OCI-LY3 (cell line): ENCODE data around the gene RSPRY1.

Experiments used
- H2AFZ ChIP-seq: fragments of 200-600, 300-600 bp; shearing (Covaris generic); 2 replicates; pipeline ENCODE4 v1.6.0; 2014; ENCODE audit warnings: antibody characterized with exemption, low read depth, low read length
- H3K27ac ChIP-seq: fragments of 200-600, 300-600 bp; sonication (generic); 2 replicates; pipeline ENCODE4 v1.5.1; 2014; ENCODE audit warnings: mild to moderate bottlenecking, low read length, moderate library complexity, mixed read lengths
- H3K27me3 ChIP-seq: fragments of 200-600, 300-600 bp; sonication (generic); 2 replicates; pipeline ENCODE4 v1.6.1; 2014; ENCODE audit warnings: low read depth, low read length, mixed read lengths
- H3K36me3 ChIP-seq: fragments of 200-600, 300-600 bp; sonication (generic); replicated peaks from 2 replicates; pipeline ENCODE3; 2014; ENCODE audit warnings: low read depth, low read length, mixed read lengths
- H3K4me1 ChIP-seq: fragments of 300-600, 200-600 bp; sonication (generic); 2 replicates; pipeline ENCODE4 v1.6.1; 2014; ENCODE audit warnings: low read length, mixed read lengths
- H3K4me2 ChIP-seq: fragments of 200-600, 300-600 bp; sonication (generic); 2 replicates; pipeline ENCODE4 v1.6.1; 2014; ENCODE audit warnings: low read length, mixed read lengths
- H3K4me3 ChIP-seq: fragments of 300-600, 200-600 bp; sonication (generic); 2 replicates; pipeline ENCODE4 v1.5.1; 2014; ENCODE audit warnings: antibody characterized with exemption, mild to moderate bottlenecking, low read length, moderate library complexity
- H3K79me2 ChIP-seq: fragments of 300-600, 200-600 bp; shearing (Covaris generic); 2 replicates; pipeline ENCODE4 v1.6.1; 2014; ENCODE audit warnings: mild to moderate bottlenecking, low read length, mixed read lengths
- H3K9ac ChIP-seq: fragments of 300-600, 200-600 bp; shearing (Covaris generic); 2 replicates; pipeline ENCODE4 v1.6.0; 2014; ENCODE audit warnings: mild to moderate bottlenecking, low read length, moderate library complexity
- H3K9me3 ChIP-seq: fragments of 200-600, 300-600 bp; shearing (Covaris generic); 2 replicates; pipeline ENCODE4 v1.6.1; 2014; ENCODE audit warnings: low read length, mixed read lengths; ENCODE audit not compliant: insufficient read depth
- H4K20me1 ChIP-seq: fragments of 200-600, 300-600 bp; sonication (generic); 2 replicates; pipeline ENCODE4 v1.6.1; 2016; ENCODE audit warnings: low read length, mixed read lengths; ENCODE audit not compliant: insufficient read depth
- EZH2phosphoT487 ChIP-seq: fragments of 200-600 bp; shearing (Covaris generic); IDR thresholded peaks from 2 replicates; pipeline ENCODE4 v1.6.1; 2018; ENCODE audit warnings: antibody characterized with exemption, mixed run types, low read depth
- TF ChIP-seq, protein P1 (sequence below): fragments of 200-600, 300-600 bp; sonication (generic); IDR thresholded peaks from 2 replicates; pipeline ENCODE4 v1.5.1; 2014; ENCODE audit warnings: antibody characterized with exemption, low read length, low read depth

Gene RSPRY1

DNA sequence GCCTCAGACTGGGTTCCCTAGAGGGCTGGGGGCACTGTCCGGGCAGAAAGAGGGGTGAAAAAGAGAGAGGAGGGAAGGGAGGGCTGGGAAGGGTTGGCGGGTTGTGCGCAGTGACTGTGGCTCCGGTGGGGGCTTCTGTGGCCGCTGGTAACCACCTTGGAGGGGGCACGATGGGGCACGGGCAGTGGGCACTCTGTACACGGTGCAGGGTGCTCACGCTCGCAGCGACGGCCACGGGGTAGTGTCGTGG lies 97.8 kb downstream of the RSPRY1 start:
- peaks cover 11% of the 10 kb centered on the region for H3K27me3 ChIP-seq
- TF ChIP-seq, protein P1, sequence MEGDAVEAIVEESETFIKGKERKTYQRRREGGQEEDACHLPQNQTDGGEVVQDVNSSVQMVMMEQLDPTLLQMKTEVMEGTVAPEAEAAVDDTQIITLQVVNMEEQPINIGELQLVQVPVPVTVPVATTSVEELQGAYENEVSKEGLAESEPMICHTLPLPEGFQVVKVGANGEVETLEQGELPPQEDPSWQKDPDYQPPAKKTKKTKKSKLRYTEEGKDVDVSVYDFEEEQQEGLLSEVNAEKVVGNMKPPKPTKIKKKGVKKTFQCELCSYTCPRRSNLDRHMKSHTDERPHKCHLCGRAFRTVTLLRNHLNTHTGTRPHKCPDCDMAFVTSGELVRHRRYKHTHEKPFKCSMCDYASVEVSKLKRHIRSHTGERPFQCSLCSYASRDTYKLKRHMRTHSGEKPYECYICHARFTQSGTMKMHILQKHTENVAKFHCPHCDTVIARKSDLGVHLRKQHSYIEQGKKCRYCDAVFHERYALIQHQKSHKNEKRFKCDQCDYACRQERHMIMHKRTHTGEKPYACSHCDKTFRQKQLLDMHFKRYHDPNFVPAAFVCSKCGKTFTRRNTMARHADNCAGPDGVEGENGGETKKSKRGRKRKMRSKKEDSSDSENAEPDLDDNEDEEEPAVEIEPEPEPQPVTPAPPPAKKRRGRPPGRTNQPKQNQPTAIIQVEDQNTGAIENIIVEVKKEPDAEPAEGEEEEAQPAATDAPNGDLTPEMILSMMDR: no peak
- TF ChIP-seq EZH2phosphoT487: no peak
- H3K27ac ChIP-seq: no peak overlapping the region
- no peaks in the 10 kb centered on the region for H3K9me3 ChIP-seq
- no peaks in the 10 kb centered on the region for H3K79me2 ChIP-seq
- no peak overlapping the region for H3K9ac ChIP-seq
- no peak overlapping the region for H2AFZ ChIP-seq
- H3K4me1 ChIP-seq: no peaks in the 10 kb centered on the region; the same call in 1 of the 2 replicates
- H4K20me1 ChIP-seq: no peaks in the 10 kb centered on the region
- H3K36me3 ChIP-seq: no peaks in the 10 kb centered on the region
- H3K4me3 ChIP-seq: no peak overlapping the region
- H3K4me2 ChIP-seq: no peak overlapping the region

DNA sequence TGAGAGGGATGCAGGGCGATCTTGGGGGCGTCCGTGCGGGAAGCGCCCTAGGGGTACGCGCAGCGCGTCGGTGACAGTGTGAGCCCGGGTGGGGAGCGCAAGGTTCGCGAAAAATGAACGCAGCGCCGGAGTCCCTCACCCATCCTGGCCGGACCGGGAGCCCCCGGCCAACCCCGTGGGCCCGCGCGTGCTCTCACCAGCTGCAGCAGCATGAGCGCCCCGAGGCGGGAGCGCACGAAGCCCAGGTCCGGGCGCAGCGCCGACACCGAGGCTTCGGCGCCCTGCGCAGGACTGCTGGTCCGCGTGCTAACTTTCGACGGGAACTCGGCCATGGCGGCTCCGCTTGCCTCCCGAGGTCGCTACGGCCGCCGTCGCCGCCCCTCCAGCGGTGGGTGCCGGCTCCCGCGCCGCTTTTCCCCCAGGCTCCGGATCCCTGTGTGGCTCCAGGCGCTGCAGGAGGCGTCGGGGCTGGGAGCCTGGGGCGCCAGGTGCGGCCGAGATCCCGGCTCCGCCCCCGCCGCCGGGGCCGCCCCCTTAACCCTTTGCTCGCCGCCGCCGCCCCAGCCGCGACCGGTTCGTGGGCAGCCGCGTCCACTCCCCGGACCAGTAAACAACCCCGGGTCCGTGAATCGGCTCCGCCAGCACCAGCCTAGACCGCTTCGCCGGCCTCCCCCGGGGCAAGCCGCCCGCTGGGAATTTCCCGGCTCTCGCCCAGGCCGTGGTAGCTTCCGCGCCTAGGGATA lies 98.3 kb downstream of the RSPRY1 start, which contains the start of gene PLLP:
PLLP (minus strand) TSS at position 464 of the 743 bp plus-strand sequence; CDS start at position 332, 132 bp downstream.
- no peaks in the 10 kb centered on the region for H3K36me3 ChIP-seq
- peaks cover 8% of the 10 kb centered on the region for H3K27me3 ChIP-seq
- H3K4me1 ChIP-seq: no peaks in the 10 kb centered on the region; the same call in 1 of the 2 replicates
- H4K20me1 ChIP-seq: no peaks in the 10 kb centered on the region
- H2AFZ ChIP-seq: no peak within 1 kb of the TSS
- TF ChIP-seq, protein P1: no peak
- no peaks in the 10 kb centered on the region for H3K79me2 ChIP-seq
- no peaks in the 10 kb centered on the region for H3K9me3 ChIP-seq
- no peak within 1 kb of the TSS for H3K9ac ChIP-seq
- no peak within 1 kb of the TSS for H3K4me2 ChIP-seq
- no peak within 1 kb of the TSS for H3K27ac ChIP-seq
- no peak within 1 kb of the TSS for H3K4me3 ChIP-seq

DNA sequence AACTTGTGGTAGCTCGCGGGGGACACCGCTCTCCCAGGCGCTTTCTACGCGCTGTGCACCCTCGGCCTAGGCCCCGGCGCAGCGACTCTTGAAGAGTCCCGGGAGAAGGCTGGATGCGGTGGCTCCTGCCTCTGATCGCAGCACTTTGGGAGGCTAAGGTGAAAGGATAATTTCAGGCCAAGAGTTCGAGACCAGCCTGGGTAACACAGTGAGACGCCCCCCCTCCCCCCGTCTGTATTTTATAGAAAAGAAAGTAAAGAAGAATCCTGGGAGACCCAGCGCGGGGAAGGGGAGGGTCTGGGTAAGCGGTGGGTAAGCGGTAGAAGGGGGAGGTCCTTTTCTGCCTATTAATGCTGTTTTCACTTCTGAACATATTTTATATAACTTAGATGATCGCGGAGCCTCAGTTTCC lies 98.8 kb downstream of the RSPRY1 start:
- Histone ChIP-seq H3K27ac (no peak overlapping the region), H3K36me3 (no peaks in the 10 kb centered on the region), H3K79me2 (no peaks in the 10 kb centered on the region), H3K4me1 (no peaks in the 10 kb centered on the region; the same call in 1 of the 2 replicates), H2AFZ (no peak overlapping the region), H3K27me3 (peaks cover 8% of the 10 kb centered on the region), H3K4me2 (no peak overlapping the region), H3K9me3 (no peaks in the 10 kb centered on the region), H3K9ac (no peak overlapping the region), H4K20me1 (no peaks in the 10 kb centered on the region), H3K4me3 (no peak overlapping the region)
- TF ChIP-seq, protein P1: no peak
- no peak for TF ChIP-seq EZH2phosphoT487

DNA sequence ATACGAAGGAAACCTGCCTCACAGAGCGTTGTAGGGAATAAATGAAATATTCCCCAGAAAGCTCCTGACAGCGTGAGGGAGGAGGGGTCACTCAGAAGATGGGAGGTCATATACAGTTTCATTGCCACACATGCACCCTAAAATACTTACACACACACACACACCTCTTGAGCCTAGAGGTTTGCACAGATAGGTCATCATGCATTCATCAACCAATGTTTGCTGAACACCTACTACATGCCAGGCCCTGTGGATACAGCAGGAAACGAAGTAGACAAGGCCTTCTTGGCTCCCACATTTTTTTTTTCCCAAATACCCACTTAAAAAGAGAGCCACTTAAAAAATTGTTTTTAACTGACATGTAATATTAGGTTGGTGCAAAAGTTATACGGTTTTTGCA lies 99.2 kb downstream of the RSPRY1 start:
- Histone ChIP-seq H3K9ac (no peak overlapping the region), H3K27ac (no peak overlapping the region), H3K4me3 (no peak overlapping the region), H3K9me3 (no peaks in the 10 kb centered on the region), H2AFZ (no peak overlapping the region), H3K4me1 (no peaks in the 10 kb centered on the region; the same call in 1 of the 2 replicates), H3K36me3 (no peaks in the 10 kb centered on the region), H4K20me1 (no peaks in the 10 kb centered on the region), H3K4me2 (no peak overlapping the region), H3K27me3 (peaks cover 7% of the 10 kb centered on the region), H3K79me2 (no peaks in the 10 kb centered on the region)
- no peak for TF ChIP-seq EZH2phosphoT487
- TF ChIP-seq, protein P1: no peak
